Nephron progenitor cell (in vitro differentiated cells): Measurements from ENCODE around the gene LRRC4C.

Source experiments
- DNase-seq: peaks from one replicate; pipeline ENCODE4 v3.0.0; 2021
- H3K27ac Mint-ChIP-seq: 2 replicates; pipeline ENCODE4 v1.8.0; 2021; ENCODE audit warnings: mild to moderate bottlenecking, moderate library complexity, mixed read lengths
- H3K27me3 Mint-ChIP-seq: 2 replicates; pipeline ENCODE4 v1.8.0; 2021; ENCODE audit warnings: mild to moderate bottlenecking, low read depth, mixed read lengths; ENCODE audit not compliant: poor library complexity
- H3K36me3 Mint-ChIP-seq: 2 replicates; pipeline ENCODE4 v1.8.0; 2021; ENCODE audit warnings: low read depth, mixed read lengths
- H3K4me1 Mint-ChIP-seq: 2 replicates; pipeline ENCODE4 v1.8.0; 2021; ENCODE audit warnings: mixed read lengths
- H3K4me3 Mint-ChIP-seq: 2 replicates; pipeline ENCODE4 v1.8.0; 2021; ENCODE audit warnings: mild to moderate bottlenecking, moderate library complexity, mixed read lengths
- H3K9me3 Mint-ChIP-seq: 2 replicates; pipeline ENCODE4 v1.8.0; 2021; ENCODE audit warnings: mild to moderate bottlenecking, moderate library complexity, mixed read lengths
- CTCF ChIP-seq: fragments of 200-600 bp; sonication (generic); IDR thresholded peaks from 2 replicates; pipeline ENCODE4 v1.5.0; 2021; ENCODE audit warnings: antibody characterized with exemption

Gene LRRC4C

GRCh38 chr11:40149721-40150120 lies 1309.7 kb downstream of the LRRC4C start:
- H3K4me3 Mint-ChIP-seq, result no peak overlapping the region
- peaks cover 26% of the 10 kb centered on the region for H3K9me3 Mint-ChIP-seq
- peaks cover 19% of the 10 kb centered on the region for H3K36me3 Mint-ChIP-seq
- TF ChIP-seq CTCF, result no peak
- no peak overlapping the region for H3K27ac Mint-ChIP-seq
- H3K27me3 Mint-ChIP-seq, result peaks cover 3% of the 10 kb centered on the region
- no peak for DNase-seq
- H3K4me1 Mint-ChIP-seq, result no peaks in the 10 kb centered on the region

GRCh38 chr11:40140560-40140959 lies 1318.9 kb downstream of the LRRC4C start:
- H3K4me1 Mint-ChIP-seq, result peaks cover 16% of the 10 kb centered on the region
- no peaks in the 10 kb centered on the region for H3K27me3 Mint-ChIP-seq
- no peaks in the 10 kb centered on the region for H3K36me3 Mint-ChIP-seq
- H3K4me3 Mint-ChIP-seq, result no peak overlapping the region
- no peak overlapping the region for H3K27ac Mint-ChIP-seq
- no peak for DNase-seq
- no peaks in the 10 kb centered on the region for H3K9me3 Mint-ChIP-seq
- no peak for TF ChIP-seq CTCF

GRCh38 chr11:40139536-40139935 lies 1319.9 kb downstream of the LRRC4C start:
- no peak for DNase-seq
- Mint-ChIP-seq H3K27ac (no peak overlapping the region), H3K4me1 (peaks cover 16% of the 10 kb centered on the region), H3K9me3 (no peaks in the 10 kb centered on the region), H3K27me3 (no peaks in the 10 kb centered on the region), H3K36me3 (no peaks in the 10 kb centered on the region), H3K4me3 (no peak overlapping the region)
- no peak for TF ChIP-seq CTCF

- Mint-ChIP-seq H3K36me3 (no peaks in the 10 kb centered on the region), H3K4me1 (peaks cover 16% of the 10 kb centered on the region), H3K27ac (peak overlapping the region; percentile 7), H3K27me3 (no peaks in the 10 kb centered on the region), H3K4me3 (no peak overlapping the region), H3K9me3 (no peaks in the 10 kb centered on the region)
- no peak for DNase-seq
- TF ChIP-seq CTCF, result no peak
Measured at GRCh38 chr11:40139066-40139465, 1320.4 kb downstream of the LRRC4C start.

- no peak overlapping the region for H3K4me3 Mint-ChIP-seq
- no peak for TF ChIP-seq CTCF
- no peaks in the 10 kb centered on the region for H3K27me3 Mint-ChIP-seq
- H3K27ac Mint-ChIP-seq, result no peak overlapping the region
- H3K36me3 Mint-ChIP-seq, result no peaks in the 10 kb centered on the region
- H3K4me1 Mint-ChIP-seq, result peaks cover 35% of the 10 kb centered on the region
- no peaks in the 10 kb centered on the region for H3K9me3 Mint-ChIP-seq
- no peak for DNase-seq
Measured at GRCh38 chr11:40134820-40135570, 1324.5 kb downstream of the LRRC4C start.

- H3K36me3 Mint-ChIP-seq, result no peaks in the 10 kb centered on the region
- H3K27me3 Mint-ChIP-seq, result no peaks in the 10 kb centered on the region
- no peak overlapping the region for H3K27ac Mint-ChIP-seq
- TF ChIP-seq CTCF, result no peak
- H3K9me3 Mint-ChIP-seq, result no peaks in the 10 kb centered on the region
- no peak for DNase-seq
- peaks cover 33% of the 10 kb centered on the region for H3K4me1 Mint-ChIP-seq
- no peak overlapping the region for H3K4me3 Mint-ChIP-seq
Measured at GRCh38 chr11:40133498-40133897, 1326.0 kb downstream of the LRRC4C start.
